ENCODE data around the gene NHP2. TPM values are rescaled to one million over a fixed set of nuclear protein-coding genes. Genes with fewer than 3 reads are reported as not detected.

NHP2 gene
- total RNA-seq, 4 donors from 2014 or later = 157 to 261 (median 241) TPM

DNA sequence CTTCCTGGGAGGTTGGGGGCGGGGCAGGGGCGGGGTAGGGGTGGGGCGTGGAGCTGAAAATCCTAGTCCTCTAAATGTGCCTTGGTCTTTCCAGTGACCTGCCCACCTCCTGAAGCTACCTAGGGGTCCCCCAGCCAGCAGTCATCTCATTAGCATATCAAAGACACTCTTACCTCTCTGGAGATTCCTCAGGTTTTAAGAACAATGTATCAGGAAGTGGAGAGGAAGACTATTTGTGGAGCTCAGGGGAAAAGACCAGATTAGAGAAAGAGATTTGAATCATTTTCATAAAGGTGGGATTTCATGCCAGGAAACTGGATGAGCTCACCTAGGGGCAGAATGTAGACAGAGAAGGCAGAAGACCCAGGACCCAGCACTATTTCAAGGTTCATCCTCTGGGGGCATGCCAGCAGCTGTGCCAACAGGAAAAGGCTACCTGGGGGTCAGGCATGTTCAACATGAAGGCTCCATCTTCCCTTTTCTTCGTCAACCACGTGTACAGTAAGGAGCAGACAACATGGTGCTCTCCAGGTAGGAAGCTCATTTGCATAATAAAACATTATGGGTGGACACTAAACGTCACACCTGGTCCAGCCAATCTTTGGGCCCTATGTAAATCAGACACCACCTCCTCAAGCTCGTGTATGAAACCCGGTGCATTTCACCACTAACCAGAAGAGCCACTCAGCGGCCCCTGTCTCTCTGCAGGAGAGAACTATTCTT is 26.6 kb upstream of the NHP2 start:
- DNase-seq = no peak
- no peak overlapping the region for H3K4me3 ChIP-seq
- H3K27me3 ChIP-seq = peaks cover 0 to 4% (median 0%) of the 10 kb centered on the region in 3 donors
- no peak overlapping the region for H3K27ac ChIP-seq
- no peaks in the 10 kb centered on the region for H3K4me1 ChIP-seq
- ATAC-seq = no peak
- TF ChIP-seq, protein P1, sequence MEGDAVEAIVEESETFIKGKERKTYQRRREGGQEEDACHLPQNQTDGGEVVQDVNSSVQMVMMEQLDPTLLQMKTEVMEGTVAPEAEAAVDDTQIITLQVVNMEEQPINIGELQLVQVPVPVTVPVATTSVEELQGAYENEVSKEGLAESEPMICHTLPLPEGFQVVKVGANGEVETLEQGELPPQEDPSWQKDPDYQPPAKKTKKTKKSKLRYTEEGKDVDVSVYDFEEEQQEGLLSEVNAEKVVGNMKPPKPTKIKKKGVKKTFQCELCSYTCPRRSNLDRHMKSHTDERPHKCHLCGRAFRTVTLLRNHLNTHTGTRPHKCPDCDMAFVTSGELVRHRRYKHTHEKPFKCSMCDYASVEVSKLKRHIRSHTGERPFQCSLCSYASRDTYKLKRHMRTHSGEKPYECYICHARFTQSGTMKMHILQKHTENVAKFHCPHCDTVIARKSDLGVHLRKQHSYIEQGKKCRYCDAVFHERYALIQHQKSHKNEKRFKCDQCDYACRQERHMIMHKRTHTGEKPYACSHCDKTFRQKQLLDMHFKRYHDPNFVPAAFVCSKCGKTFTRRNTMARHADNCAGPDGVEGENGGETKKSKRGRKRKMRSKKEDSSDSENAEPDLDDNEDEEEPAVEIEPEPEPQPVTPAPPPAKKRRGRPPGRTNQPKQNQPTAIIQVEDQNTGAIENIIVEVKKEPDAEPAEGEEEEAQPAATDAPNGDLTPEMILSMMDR (IDR thresholded peaks at IDR 0.05 in 4 of 5, conservative IDR thresholded peaks at IDR 0.05 in 1 of 5) = no peak
- TF ChIP-seq POLR2A (IDR thresholded peaks at IDR 0.05) = no peak
- no peaks in the 10 kb centered on the region for H3K36me3 ChIP-seq
- no peaks in the 10 kb centered on the region for H3K9me3 ChIP-seq
- intact Hi-C loops (cut with DNase I; ENCODE audit: low total_unique reads) (no loop called here), in situ Hi-C loops (cut with MboI; ENCODE audit: low sequenced_read_pairs in 4 of 4) (no loop called here)

DNA sequence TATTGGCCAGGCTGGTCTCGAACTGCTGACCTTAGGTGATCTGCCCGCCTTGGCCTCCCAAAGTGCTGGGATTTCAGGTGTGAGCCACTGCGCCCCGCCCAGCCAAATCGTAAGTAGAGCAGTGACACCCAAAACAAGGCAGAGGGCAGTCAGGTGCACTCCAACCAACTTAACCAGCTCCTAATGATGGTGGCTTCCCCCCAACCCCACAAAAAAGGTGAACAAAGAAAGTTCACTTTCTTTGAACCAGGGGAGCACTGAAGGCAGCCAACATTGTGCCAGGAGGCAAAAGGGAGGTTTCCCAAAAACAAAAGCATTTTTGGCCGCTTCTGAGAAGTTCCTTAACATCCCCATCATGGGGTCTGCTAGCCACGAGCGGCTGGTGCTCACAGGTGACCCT is 23.9 kb upstream of the NHP2 start:
- H3K36me3 ChIP-seq = no peaks in the 10 kb centered on the region
- no peak for TF ChIP-seq POLR2A (IDR thresholded peaks at IDR 0.05)
- no peaks in the 10 kb centered on the region for H3K9me3 ChIP-seq

DNA sequence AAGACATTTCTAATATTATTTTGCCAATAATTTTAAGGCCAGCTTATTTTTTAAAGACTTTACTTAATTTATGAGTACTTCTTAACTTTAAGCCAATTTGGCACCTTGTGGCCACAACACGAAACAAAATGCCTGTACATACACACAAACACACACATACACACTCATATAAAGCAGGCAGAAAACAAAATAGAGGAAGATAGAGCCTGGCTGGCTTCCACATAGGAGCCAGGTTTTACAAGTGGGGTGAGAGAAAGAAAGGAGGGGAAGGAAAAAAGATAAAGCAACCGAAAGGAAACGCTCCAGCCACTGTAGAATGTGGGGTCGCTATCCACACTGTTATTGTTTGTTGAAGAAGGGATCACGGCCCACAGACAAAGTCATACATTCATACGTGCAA is 23.1 kb upstream of the NHP2 start:
- H3K9me3 ChIP-seq = no peaks in the 10 kb centered on the region

More for the DNA sequence above, 23.9 kb upstream of the NHP2 start:
- Histone ChIP-seq H3K27me3 (peaks cover 0 to 4% (median 0%) of the 10 kb centered on the region in 3 donors), H3K27ac (no peak overlapping the region), H3K4me3 (no peak overlapping the region), H3K4me1 (no peaks in the 10 kb centered on the region)
- no peak for ATAC-seq
- intact Hi-C loops (cut with DNase I; ENCODE audit: low total_unique reads) (no loop called here), in situ Hi-C loops (cut with MboI; ENCODE audit: low sequenced_read_pairs in 4 of 4) (no loop called here)
- DNase-seq = no peak

DNA sequence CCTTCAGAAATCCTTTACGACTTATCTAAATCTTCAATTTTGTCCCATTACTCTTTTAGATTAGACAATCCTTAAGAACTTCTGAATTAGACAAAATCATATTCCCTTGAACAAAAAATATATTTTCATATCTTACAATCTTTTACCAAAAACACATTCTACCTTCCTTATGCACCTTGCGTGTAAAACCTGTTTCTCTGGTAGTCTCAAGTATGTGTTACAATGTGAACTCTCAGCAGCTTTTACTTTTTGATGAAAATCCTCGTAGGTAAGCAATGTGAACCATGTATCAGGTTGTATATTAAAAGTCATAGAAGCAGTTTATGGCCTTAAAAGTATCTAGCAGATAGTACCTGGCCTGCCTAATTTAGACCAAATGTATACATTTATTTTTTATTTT is 20.8 kb upstream of the NHP2 start:
- no peaks in the 10 kb centered on the region for H3K27me3 ChIP-seq
- H3K36me3 ChIP-seq = no peaks in the 10 kb centered on the region
- no peaks in the 10 kb centered on the region for H3K9me3 ChIP-seq
- H3K4me1 ChIP-seq = no peaks in the 10 kb centered on the region
- ATAC-seq = no peak
- TF ChIP-seq, protein P1 (IDR thresholded peaks at IDR 0.05 in 4 of 5, conservative IDR thresholded peaks at IDR 0.05 in 1 of 5) = no peak
- no peak for TF ChIP-seq POLR2A (IDR thresholded peaks at IDR 0.05)
- H3K27ac ChIP-seq = no peak overlapping the region
- H3K4me3 ChIP-seq = no peak overlapping the region
- in situ Hi-C loops (cut with MboI; ENCODE audit: low sequenced_read_pairs in 4 of 4) (no loop called here), intact Hi-C loops (cut with DNase I; ENCODE audit: low total_unique reads) (no loop called here)
- no peak for DNase-seq

More for the DNA sequence above, 23.1 kb upstream of the NHP2 start:
- in situ Hi-C loops (cut with MboI; ENCODE audit: low sequenced_read_pairs in 4 of 4) (no loop called here), intact Hi-C loops (cut with DNase I; ENCODE audit: low total_unique reads) (no loop called here)
- no peak overlapping the region for H3K4me3 ChIP-seq
- H3K27me3 ChIP-seq = peaks cover 0 to 4% (median 0%) of the 10 kb centered on the region in 3 donors
- H3K4me1 ChIP-seq = no peaks in the 10 kb centered on the region
- no peak overlapping the region for H3K27ac ChIP-seq
- DNase-seq (no peak), ATAC-seq (no peak)
- TF ChIP-seq, protein P1 (IDR thresholded peaks at IDR 0.05 in 4 of 5, conservative IDR thresholded peaks at IDR 0.05 in 1 of 5) = no peak
- no peak for TF ChIP-seq POLR2A (IDR thresholded peaks at IDR 0.05)
- no peaks in the 10 kb centered on the region for H3K36me3 ChIP-seq

DNA sequence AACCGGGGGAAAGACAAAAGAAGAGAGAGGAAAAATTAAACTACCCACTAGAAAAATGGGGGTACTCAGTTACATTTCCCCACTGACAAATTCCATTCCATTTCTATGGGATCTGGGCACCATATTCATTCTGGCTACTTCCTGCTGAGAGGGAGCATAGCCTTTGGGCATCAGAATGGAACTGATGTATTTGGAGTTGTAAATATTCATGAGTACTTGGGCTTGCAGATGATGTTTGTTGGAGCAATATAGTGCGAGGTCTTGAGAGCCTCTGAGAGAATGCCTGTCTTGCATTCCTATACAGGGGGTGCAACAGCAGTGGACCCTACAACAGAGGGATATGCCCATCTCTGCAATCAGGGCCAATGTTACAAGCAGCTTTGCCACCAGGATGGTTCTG is 16.8 kb upstream of the NHP2 start:
- no peak for ATAC-seq
- intact Hi-C loops (cut with DNase I; ENCODE audit: low total_unique reads) = no loop called here
- H3K9me3 ChIP-seq = no peaks in the 10 kb centered on the region
- peaks cover 0 to 3% (median 0%) of the 10 kb centered on the region in 3 donors for H3K27me3 ChIP-seq
- DNase-seq = no peak
- no peak overlapping the region for H3K4me3 ChIP-seq
- no peaks in the 10 kb centered on the region for H3K4me1 ChIP-seq
- no peaks in the 10 kb centered on the region for H3K36me3 ChIP-seq
- no peak overlapping the region for H3K27ac ChIP-seq
- in situ Hi-C loops (cut with MboI; ENCODE audit: low sequenced_read_pairs in 4 of 4) = no loop called here
- TF ChIP-seq POLR2A (IDR thresholded peaks at IDR 0.05) = no peak
- TF ChIP-seq, protein P1 (IDR thresholded peaks at IDR 0.05 in 4 of 5, conservative IDR thresholded peaks at IDR 0.05 in 1 of 5) = no peak
